Erythroblast (primary cell): ENCODE measurements around the gene PRKCZ.

Source experiments
- DNase-seq, 2 experiments: peaks; one replicate each; lab custom pipeline; 2025; lab: John Stamatoyannopoulos, UW
- GATA1 ChIP-seq: IDR thresholded peaks from 2 replicates; pipeline ENCODE4 v1.6.1; 2011; ENCODE audit warnings: low read depth, mild to moderate bottlenecking, control low read depth, low read length, moderate library complexity
- POLR2A ChIP-seq: IDR thresholded peaks from 2 replicates; pipeline ENCODE4 v1.6.1; 2011; ENCODE audit warnings: mild to moderate bottlenecking, low read length

PRKCZ gene

GRCh38 chr1:2054560-2054959 lies 4.3 kb downstream of the PRKCZ start:
- TF ChIP-seq GATA1 (no peak), POLR2A (no peak)
- no peak for DNase-seq

GRCh38 chr1:2055911-2056575 lies 5.8 kb downstream of the PRKCZ start:
- DNase-seq: no peak
- TF ChIP-seq GATA1: no peak
- TF ChIP-seq POLR2A: no peak

GRCh38 chr1:2056955-2057590 lies 6.9 kb downstream of the PRKCZ start:
- no peak for DNase-seq
- TF ChIP-seq POLR2A (no peak), GATA1 (no peak)

- no peak for DNase-seq
- no peak for TF ChIP-seq POLR2A
- no peak for TF ChIP-seq GATA1
These were observed 9.2 kb downstream of the PRKCZ start for GRCh38 chr1:2059290-2059953.

- TF ChIP-seq GATA1 (no peak), POLR2A (no peak)
- DNase-seq: no peak
These were observed 9.9 kb downstream of the PRKCZ start for GRCh38 chr1:2060072-2060471.

GRCh38 chr1:2060535-2060934 lies 10.3 kb downstream of the PRKCZ start:
- DNase-seq: no peak
- no peak for TF ChIP-seq POLR2A
- TF ChIP-seq GATA1: no peak

- no peak for DNase-seq
- TF ChIP-seq GATA1: no peak
- no peak for TF ChIP-seq POLR2A
These were observed 11.0 kb downstream of the PRKCZ start for GRCh38 chr1:2061065-2061778.

- TF ChIP-seq GATA1 (no peak), POLR2A (no peak)
These were observed 15.5 kb downstream of the PRKCZ start for GRCh38 chr1:2065699-2066098.

GRCh38 chr1:2067393-2067792 lies 17.2 kb downstream of the PRKCZ start:
- DNase-seq: no peak
- TF ChIP-seq GATA1: no peak
- no peak for TF ChIP-seq POLR2A

More at GRCh38 chr1:2065699-2066098, 15.5 kb downstream of the PRKCZ start:
- no peak for DNase-seq

- TF ChIP-seq GATA1 (no peak), POLR2A (no peak)
- no peak for DNase-seq
These were observed 17.8 kb downstream of the PRKCZ start for GRCh38 chr1:2067981-2068380.

- TF ChIP-seq POLR2A (no peak), GATA1 (no peak)
- DNase-seq: no peak
These were observed 18.7 kb downstream of the PRKCZ start for GRCh38 chr1:2068951-2069350.

- no peak for DNase-seq
- no peak for TF ChIP-seq GATA1
- TF ChIP-seq POLR2A: no peak
These were observed 19.8 kb downstream of the PRKCZ start for GRCh38 chr1:2070016-2070415.

- TF ChIP-seq POLR2A: no peak
- TF ChIP-seq GATA1: no peak
These were observed 20.8 kb downstream of the PRKCZ start for GRCh38 chr1:2070800-2071530.

More at GRCh38 chr1:2070800-2071530, 20.8 kb downstream of the PRKCZ start:
- no peak for DNase-seq
